HPDE6-E6E7 (cell line): ENCODE data around the gene SDK2.

Experiments
- DNase-seq: peaks from one replicate; pipeline ENCODE4 v3.0.0; 2011; ENCODE audit warnings: missing footprints; ENCODE audit errors: extremely low spot score

Gene SDK2

DNA sequence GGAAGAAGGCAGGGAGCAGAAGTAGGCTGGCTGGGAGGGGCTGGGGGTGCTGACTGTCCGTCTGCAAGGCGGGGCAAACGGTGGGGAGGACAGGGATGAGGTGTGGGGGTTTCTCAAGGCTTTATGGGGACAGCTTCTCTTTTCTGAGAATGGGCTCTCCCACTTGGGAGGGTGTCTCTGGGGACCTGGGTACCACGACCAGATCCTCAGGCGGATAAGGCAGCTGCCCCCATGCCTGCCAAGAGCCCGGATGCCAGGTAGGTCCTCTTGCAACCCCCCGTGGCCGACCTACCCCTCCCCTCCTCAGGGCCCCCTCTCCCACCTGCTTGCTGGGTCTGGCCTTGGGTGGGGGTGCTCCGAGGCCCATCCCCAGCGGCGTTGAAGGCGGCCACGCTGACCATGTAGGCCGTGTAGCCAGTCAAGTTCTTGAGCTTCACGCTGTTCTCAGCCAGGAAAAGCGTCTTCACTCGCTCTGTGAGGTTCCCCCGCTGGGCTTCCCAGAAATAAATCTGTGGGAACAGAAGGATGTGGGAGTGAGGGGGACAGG lies 276.1 kb downstream of the SDK2 start:
- no peak for DNase-seq

DNA sequence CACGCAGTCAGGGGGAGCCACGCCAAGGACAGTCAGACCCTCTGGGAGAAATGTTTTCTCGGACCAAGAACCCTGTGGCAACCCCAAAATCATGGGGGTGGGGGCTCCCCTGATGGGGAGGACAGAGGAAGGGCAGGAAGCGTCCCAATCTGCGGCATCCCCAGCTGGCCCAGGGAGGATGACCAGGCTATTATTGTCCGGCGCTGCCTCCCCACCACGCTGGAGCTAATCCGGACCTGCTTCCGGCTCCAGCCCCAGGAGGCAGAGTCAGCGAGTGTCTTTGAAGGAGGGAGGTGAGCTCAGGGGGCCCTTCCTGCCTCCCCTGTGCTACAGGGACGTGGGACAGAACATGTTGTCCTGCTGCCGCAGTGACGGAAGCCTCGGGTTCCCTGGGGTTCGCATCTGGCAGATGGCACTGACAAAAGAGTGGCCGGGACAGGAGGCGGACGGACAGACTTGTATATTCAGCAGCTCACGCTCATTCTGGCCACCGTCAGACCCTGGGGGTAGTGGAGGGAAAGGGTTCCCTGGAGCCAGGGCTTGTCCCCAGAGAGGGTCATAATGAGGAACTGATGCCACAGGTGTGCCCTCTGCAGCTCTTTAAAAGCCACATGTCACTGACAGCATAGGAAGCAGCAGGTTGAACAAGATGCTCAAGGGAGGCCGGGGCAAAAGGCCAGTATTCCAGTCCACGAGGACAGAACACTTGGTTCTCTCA lies 278.2 kb downstream of the SDK2 start:
- DNase-seq, result no peak

GRCh38 chr17:73365301-73365874 lies 278.9 kb downstream of the SDK2 start:
- DNase-seq, result no peak

DNA sequence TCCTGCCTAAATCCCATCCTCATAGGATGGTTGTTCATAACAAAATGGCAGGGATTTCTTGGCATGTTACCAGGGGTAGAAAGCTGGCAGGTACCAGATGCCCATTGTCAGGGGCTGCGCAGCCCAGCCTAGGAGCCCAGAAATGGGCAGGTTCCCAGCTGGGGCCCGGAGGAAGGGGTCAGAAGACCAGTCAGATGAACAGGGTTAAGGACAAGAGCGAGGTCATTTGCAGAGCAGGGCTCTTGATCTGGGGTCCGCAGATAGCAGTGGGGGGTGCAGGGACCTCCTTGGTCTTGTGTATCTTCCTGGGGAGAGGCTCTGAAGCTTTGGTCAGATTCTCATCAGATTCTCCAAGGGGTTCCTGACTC lies 280.1 kb downstream of the SDK2 start:
- no peak for DNase-seq

GRCh38 chr17:73363442-73364154 lies 280.6 kb downstream of the SDK2 start:
- no peak for DNase-seq

GRCh38 chr17:73362697-73363096 lies 281.5 kb downstream of the SDK2 start:
- no peak for DNase-seq

- no peak for DNase-seq
Observed at GRCh38 chr17:73360961-73361761, 283.1 kb downstream of the SDK2 start.

- peak; percentile 72 for DNase-seq
Observed at GRCh38 chr17:73359987-73360410, 284.2 kb downstream of the SDK2 start.

GRCh38 chr17:73359352-73359751 lies 284.9 kb downstream of the SDK2 start:
- no peak for DNase-seq

DNA sequence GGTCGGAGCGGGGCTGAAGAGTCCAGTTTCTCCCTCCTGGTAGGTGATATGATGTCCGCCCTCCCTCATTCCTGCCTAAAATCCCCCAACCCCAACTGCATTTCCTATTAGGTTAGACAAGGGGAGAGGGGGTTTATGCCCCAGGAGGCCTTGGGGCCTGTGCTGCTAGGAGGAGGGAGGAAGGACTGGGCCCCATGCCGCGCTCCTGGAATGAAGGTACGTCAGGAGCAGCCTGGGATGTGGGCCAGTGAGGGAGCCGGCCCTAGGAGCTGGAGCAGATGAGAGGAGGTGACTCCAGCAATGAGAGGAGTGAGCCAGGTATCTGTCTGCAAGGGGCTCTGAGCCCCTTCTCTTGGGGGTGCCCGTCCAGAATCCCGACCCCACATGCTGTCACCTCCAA lies 285.6 kb downstream of the SDK2 start:
- DNase-seq, result no peak

DNA sequence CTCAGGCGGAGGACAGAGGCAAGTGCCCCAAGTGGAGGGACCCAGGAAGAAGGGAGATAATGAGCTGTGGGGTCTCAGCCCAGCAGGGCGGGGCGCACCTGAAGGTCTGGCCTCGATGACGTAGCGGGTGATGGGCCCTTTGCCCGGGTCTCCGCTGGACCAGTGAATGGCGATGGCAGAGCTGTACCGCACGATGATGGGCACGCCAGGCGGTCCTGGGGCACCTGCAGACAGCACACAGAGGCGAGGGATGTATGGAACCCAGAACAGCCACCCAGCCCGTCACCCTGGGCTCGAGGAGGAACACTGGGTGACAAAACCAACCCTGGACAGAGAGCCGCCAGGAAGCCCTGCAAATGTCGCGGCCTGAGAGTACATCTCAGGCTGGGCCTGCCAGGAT lies 286.3 kb downstream of the SDK2 start:
- no peak for DNase-seq

- no peak for DNase-seq
Observed at GRCh38 chr17:73357318-73357717, 286.9 kb downstream of the SDK2 start.

DNA sequence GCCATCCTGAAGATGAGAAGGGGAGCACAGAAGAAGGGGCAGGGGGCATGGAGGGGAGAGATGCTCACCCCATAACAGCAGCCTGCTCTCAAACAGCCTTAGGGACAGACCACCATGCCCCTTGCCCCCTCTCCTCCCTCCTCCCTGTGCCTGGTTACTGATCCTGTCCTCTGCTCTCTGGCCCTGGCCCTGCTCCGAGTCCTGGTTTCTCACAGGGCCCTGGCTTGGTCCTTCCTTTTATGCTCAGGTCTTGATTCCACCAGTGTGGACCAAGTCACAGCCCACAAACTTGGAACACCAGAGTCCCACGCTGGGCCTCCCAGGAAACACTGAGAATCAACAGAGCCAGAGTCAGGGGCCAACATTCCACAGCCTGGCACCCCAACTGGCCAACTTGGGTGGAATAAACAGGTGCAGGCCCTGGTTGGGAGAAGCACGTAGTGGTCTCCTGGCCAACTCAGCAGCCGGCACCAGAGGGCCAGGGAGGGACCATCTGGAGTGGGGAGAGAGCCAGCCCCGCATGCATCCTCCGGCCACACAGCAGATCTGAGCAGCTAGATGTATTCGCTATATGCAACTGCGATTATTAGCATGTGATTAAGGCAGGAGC lies 287.6 kb downstream of the SDK2 start:
- DNase-seq, result no peak

GRCh38 chr17:73354423-73355284 lies 289.6 kb downstream of the SDK2 start:
- no peak for DNase-seq

DNA sequence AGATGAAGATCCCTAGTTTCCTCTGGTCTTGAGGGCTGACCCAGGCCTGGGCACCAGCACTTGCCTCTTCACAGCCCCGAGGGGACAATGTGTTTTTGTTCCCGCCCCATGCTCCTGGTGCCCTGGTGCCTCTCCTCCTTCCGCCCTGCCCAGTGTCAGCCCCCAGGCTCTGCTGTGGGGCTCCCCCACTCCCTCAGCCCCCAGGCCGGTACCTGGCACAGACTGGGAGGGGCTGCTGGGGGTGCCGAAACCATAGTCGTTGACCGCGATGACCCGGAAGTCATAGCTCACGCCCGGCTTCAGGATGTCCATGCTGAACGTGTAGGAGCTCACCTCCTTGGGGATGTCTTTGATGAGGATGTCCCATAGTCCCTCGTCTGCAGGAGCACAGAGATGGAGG lies 292.0 kb downstream of the SDK2 start:
- no peak for DNase-seq

GRCh38 chr17:73351764-73352163 lies 292.5 kb downstream of the SDK2 start:
- no peak for DNase-seq

GRCh38 chr17:73350864-73351263 lies 293.4 kb downstream of the SDK2 start:
- DNase-seq, result no peak

DNA sequence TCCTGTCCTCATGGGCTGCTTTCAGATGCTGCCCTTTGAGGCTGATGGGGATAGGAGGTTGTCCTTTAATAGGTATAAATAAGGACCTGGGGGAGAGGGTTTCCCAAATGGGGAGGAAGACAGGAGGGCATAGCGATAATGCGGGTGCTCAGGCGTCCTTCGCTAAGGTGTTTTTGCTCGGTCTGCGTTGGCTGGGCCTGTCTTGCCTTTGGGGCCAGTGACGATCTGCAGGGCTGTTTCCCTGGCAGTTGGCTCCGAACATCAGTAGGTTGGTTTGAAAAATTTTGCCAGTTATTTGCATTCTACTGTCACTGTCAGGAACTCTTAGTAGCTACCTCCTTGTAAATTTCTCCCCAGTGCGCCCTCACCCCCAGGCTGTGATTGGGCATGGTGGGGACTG lies 294.6 kb downstream of the SDK2 start:
- no peak for DNase-seq

DNA sequence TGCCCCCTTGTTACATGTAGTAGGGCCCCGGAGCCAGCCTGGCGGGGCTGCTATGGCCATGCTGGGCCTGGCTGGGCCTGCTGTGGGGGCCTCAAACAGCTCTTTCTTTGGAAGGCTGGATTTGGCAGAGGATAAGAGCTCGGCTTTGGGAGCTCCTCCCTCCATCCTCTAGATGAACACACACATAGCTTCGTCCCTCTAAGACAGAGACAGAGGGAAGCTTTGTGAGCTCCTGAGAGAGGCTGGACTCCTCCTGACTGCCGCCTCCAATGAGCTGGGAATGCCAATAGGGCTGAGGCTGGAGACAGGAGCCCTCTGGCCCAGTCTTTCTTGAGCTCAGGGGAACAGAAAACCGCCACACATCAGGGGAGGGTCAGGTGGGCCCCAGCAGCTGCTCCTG lies 295.1 kb downstream of the SDK2 start:
- no peak for DNase-seq

DNA sequence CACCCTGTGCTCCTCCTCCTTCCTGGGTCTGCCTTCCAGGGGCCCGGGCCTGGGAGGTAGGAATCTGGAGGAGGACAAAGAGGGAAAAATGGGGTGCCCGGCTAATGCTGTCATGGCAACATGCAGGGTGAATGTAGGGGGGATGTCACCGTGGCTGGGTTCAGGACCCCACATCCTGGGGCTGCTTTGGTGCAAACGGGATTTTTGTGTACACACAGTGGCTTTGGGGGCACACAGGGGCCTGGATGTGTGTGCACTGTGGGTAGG lies 295.5 kb downstream of the SDK2 start:
- DNase-seq, result no peak
